ENCODE results near the gene NTM.

NTM gene

DNA sequence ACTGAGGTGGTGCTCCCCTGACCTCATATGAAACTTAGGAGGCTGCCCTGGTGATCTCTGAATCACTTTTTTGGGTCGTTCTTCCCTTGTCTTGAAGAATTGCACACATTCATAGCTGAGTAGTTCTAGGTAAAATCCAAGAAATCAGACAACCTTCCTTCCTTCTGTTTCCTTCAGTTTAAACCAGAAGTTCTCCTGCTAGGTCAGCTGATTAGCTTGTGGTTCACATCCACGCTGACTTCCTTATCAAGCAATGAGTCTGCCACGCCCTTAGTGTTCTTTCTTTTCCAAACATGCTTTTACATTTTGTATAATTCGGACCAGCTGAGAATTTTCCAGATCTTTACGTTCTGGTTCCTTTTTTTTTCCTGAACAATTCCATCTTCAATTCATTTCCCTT, 892.8 kb downstream of the NTM start:
- H3K27ac ChIP-seq (ENCODE audit: low read depth, low read length) = no peak overlapping the region
- H3K4me1 ChIP-seq (ENCODE audit: insufficient read depth, low read length) = no peaks in the 10 kb centered on the region
- no peaks in the 10 kb centered on the region for H3K27me3 ChIP-seq (ENCODE audit: control insufficient read depth in 1 of 2, insufficient read depth in 2 of 2, low read length in 2 of 2)
- H3K9me3 ChIP-seq (ENCODE audit: low read length) = no peaks in the 10 kb centered on the region
- no peaks in the 10 kb centered on the region for H3K36me3 ChIP-seq (ENCODE audit: insufficient read depth, low read length)
- H3K4me3 ChIP-seq (ENCODE audit: low read depth in 1 of 2, low read length in 2 of 2) = no peak overlapping the region
- no peak overlapping the region for H3K9ac ChIP-seq (ENCODE audit: low read length)

DNA sequence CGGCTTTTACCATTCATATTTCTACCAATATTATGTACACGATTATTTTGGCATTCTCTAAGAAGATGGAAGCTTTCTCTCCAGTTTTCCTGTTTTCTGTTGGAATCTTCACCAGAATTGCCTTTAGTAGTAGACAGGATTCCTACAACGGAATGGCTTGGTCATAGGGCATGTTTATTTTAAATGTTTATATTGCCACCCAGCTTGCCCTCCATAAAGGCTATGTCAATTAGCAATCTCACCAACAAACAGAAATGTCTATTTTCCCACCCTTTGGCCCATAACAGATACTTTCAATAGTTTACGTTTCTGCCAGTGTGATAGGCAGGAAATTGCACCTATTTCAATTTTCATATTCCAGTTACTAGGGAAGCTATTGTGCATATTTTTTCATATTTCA, 893.5 kb downstream of the NTM start:
- Histone ChIP-seq H3K9ac (ENCODE audit: low read length) (no peak overlapping the region), H3K27ac (ENCODE audit: low read depth, low read length) (no peak overlapping the region), H3K9me3 (ENCODE audit: low read length) (no peaks in the 10 kb centered on the region)

DNA sequence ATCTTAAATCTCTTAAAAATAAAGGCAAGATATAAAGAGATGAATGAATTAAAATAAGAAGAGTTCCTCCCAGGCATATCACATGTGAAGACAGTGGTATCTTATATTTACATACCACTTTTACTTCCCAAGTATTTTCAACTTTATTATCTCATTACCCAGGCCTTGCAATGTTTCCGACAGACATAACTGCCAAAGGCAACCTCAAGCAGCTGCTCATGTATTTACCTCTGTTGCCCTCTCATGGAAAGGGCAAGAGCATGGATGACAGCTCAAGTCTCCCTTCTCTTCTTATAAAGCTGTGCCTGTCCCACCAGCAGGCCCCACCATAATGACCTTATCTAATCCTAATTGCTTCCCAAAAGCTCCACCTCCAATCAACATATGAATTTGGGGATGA, 894.2 kb downstream of the NTM start:
- Histone ChIP-seq H3K27me3 (ENCODE audit: control insufficient read depth in 1 of 2, insufficient read depth in 2 of 2, low read length in 2 of 2) (no peaks in the 10 kb centered on the region), H3K27ac (ENCODE audit: low read depth, low read length) (no peak overlapping the region), H3K4me3 (ENCODE audit: low read depth in 1 of 2, low read length in 2 of 2) (no peak overlapping the region), H3K9me3 (ENCODE audit: low read length) (no peaks in the 10 kb centered on the region), H3K36me3 (ENCODE audit: insufficient read depth, low read length) (no peaks in the 10 kb centered on the region), H3K9ac (ENCODE audit: low read length) (no peak overlapping the region), H3K4me1 (ENCODE audit: insufficient read depth, low read length) (no peaks in the 10 kb centered on the region)

More for the DNA sequence above, 893.5 kb downstream of the NTM start:
- no peaks in the 10 kb centered on the region for H3K36me3 ChIP-seq (ENCODE audit: insufficient read depth, low read length)
- H3K4me3 ChIP-seq (ENCODE audit: low read depth in 1 of 2, low read length in 2 of 2) = no peak overlapping the region
- no peaks in the 10 kb centered on the region for H3K27me3 ChIP-seq (ENCODE audit: control insufficient read depth in 1 of 2, insufficient read depth in 2 of 2, low read length in 2 of 2)
- H3K4me1 ChIP-seq (ENCODE audit: insufficient read depth, low read length) = no peaks in the 10 kb centered on the region

DNA sequence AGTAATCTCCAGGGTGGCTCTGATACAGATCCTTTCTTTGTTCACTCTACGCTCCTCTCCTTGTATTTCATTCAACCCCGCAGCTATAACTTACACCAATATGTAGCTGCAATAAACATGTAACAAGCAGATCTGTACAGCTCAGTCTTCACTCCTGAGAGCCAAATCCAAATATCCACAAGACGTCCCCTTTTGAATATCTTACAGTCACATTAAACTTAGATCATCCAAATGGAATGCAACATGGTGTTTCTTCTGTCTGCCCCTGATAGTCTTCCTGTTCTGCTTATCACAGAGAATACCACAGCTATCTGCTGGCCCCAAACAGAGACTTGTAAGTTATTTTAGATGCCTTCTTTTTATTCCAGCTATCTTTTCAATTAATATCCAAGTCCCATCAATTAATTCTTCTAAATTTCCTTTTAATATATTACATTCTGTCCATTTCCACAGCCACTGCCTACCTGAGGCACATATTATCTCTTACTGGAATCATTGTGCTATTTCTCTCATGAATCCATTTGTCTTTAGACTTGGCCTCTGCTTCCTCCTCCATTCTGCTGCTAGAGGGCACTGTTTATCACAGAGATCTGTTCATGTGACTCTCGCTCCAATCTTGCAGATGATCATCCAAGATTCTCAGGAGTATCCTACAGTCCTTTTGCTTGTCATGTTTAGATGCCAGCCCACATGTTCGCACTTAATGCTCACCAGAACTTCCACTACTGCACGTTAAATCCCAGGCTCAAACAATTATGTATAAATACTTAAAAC, 908.6 kb downstream of the NTM start:
- no peak overlapping the region for H3K4me3 ChIP-seq (ENCODE audit: low read depth in 1 of 2, low read length in 2 of 2)
- H3K9ac ChIP-seq (ENCODE audit: low read length) = no peak overlapping the region
- no peaks in the 10 kb centered on the region for H3K9me3 ChIP-seq (ENCODE audit: low read length)
- no peaks in the 10 kb centered on the region for H3K4me1 ChIP-seq (ENCODE audit: insufficient read depth, low read length)
- no peaks in the 10 kb centered on the region for H3K36me3 ChIP-seq (ENCODE audit: insufficient read depth, low read length)
- no peak overlapping the region for H3K27ac ChIP-seq (ENCODE audit: low read depth, low read length)
- no peaks in the 10 kb centered on the region for H3K27me3 ChIP-seq (ENCODE audit: control insufficient read depth in 1 of 2, insufficient read depth in 2 of 2, low read length in 2 of 2)

DNA sequence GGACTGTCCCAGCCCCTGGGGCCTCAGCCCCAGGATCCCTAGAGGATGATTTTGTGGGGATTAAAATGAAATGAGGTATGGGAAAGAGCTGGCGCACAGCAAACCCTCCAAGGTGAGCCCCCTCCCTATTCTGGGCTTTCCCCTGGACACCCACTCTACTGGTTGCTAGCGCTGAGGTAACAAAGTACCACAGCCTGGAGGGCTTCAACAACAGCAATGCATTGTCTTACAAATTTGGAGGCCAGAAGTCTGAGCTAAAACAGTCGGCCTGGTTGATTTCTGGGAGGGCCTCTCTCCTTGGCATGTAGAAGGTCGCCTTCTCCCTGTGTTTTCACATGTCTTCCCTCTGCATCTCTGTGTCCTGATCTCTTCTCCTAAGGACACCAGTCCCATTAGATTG, 913.6 kb downstream of the NTM start:
- no peaks in the 10 kb centered on the region for H3K27me3 ChIP-seq (ENCODE audit: control insufficient read depth in 1 of 2, insufficient read depth in 2 of 2, low read length in 2 of 2)
- no peak overlapping the region for H3K9ac ChIP-seq (ENCODE audit: low read length)
- H3K27ac ChIP-seq (ENCODE audit: low read depth, low read length) = no peak overlapping the region
- no peaks in the 10 kb centered on the region for H3K9me3 ChIP-seq (ENCODE audit: low read length)
- H3K36me3 ChIP-seq (ENCODE audit: insufficient read depth, low read length) = no peaks in the 10 kb centered on the region
- H3K4me3 ChIP-seq (ENCODE audit: low read depth in 1 of 2, low read length in 2 of 2) = no peak overlapping the region
- H3K4me1 ChIP-seq (ENCODE audit: insufficient read depth, low read length) = no peaks in the 10 kb centered on the region

DNA sequence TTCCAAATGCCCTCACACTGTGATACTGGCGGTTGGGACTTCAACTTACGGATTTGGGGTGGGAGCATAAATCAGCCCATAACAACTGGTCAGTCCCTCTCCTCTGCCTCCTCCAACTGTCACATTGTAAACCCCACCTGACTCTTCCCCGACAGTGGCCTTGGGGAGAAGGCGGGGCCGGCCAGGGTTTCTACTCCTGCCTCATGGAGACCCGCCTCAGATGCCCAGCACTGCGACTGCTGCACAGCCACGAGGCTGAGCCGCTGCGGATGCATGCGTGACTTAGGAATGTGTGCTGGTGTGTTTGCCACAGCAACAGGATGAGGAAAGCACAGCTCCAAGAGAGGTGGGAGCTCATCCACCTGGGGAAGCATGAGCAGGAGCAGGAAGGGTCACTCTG, 914.2 kb downstream of the NTM start:
- no peaks in the 10 kb centered on the region for H3K4me1 ChIP-seq (ENCODE audit: insufficient read depth, low read length)
- H3K4me3 ChIP-seq (ENCODE audit: low read depth in 1 of 2, low read length in 2 of 2) = no peak overlapping the region
- H3K27me3 ChIP-seq (ENCODE audit: control insufficient read depth in 1 of 2, insufficient read depth in 2 of 2, low read length in 2 of 2) = no peaks in the 10 kb centered on the region
- no peaks in the 10 kb centered on the region for H3K9me3 ChIP-seq (ENCODE audit: low read length)
- H3K27ac ChIP-seq (ENCODE audit: low read depth, low read length) = no peak overlapping the region
- no peak overlapping the region for H3K9ac ChIP-seq (ENCODE audit: low read length)
- H3K36me3 ChIP-seq (ENCODE audit: insufficient read depth, low read length) = no peaks in the 10 kb centered on the region

DNA sequence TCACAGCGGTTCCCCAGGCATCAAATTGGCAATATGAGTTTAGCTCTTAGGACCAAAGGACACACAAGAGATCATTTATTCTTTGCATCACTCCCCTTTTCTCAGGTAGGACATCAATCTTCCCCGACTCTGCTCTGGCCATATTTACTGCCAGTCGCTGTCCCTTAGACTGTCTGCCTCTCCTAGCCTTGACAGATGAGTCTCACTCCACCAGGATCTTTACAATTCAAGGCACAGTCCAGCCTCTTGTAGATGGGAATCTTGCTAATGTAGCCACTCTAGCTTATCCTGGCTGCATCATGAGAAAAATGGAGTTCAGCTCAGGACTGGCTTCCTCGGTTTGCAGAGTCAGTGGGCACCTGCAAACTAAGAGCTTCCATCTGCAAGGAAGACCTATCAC, 915.2 kb downstream of the NTM start:
- Histone ChIP-seq H3K27ac (ENCODE audit: low read depth, low read length) (no peak overlapping the region), H3K27me3 (ENCODE audit: control insufficient read depth in 1 of 2, insufficient read depth in 2 of 2, low read length in 2 of 2) (no peaks in the 10 kb centered on the region)

DNA sequence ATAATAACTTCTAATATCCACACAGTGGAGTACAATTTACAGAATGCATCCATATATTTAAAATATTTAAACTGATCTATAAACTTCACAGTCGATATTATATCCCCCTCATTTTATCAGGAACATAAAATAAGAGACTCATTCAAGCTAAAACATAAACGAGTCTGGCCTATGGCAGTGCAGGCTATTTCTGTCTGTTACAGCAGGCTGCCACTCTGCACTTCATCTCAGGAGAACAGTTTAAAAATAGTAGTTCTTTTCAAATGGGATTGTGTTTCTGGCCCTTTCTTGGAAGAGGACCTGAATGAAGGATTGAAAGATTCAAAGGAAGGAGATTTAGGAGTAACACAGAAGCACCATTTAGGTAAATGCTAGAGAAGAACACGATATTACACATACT, 915.7 kb downstream of the NTM start:
- no peaks in the 10 kb centered on the region for H3K27me3 ChIP-seq (ENCODE audit: control insufficient read depth in 1 of 2, insufficient read depth in 2 of 2, low read length in 2 of 2)
- no peaks in the 10 kb centered on the region for H3K4me1 ChIP-seq (ENCODE audit: insufficient read depth, low read length)
- no peaks in the 10 kb centered on the region for H3K36me3 ChIP-seq (ENCODE audit: insufficient read depth, low read length)
- H3K9ac ChIP-seq (ENCODE audit: low read length) = no peak overlapping the region
- no peaks in the 10 kb centered on the region for H3K9me3 ChIP-seq (ENCODE audit: low read length)
- H3K4me3 ChIP-seq (ENCODE audit: low read depth in 1 of 2, low read length in 2 of 2) = no peak overlapping the region
- no peak overlapping the region for H3K27ac ChIP-seq (ENCODE audit: low read depth, low read length)

More for the DNA sequence above, 915.2 kb downstream of the NTM start:
- Histone ChIP-seq H3K36me3 (ENCODE audit: insufficient read depth, low read length) (no peaks in the 10 kb centered on the region), H3K4me1 (ENCODE audit: insufficient read depth, low read length) (no peaks in the 10 kb centered on the region), H3K9me3 (ENCODE audit: low read length) (no peaks in the 10 kb centered on the region), H3K4me3 (ENCODE audit: low read depth in 1 of 2, low read length in 2 of 2) (no peak overlapping the region), H3K9ac (ENCODE audit: low read length) (no peak overlapping the region)

DNA sequence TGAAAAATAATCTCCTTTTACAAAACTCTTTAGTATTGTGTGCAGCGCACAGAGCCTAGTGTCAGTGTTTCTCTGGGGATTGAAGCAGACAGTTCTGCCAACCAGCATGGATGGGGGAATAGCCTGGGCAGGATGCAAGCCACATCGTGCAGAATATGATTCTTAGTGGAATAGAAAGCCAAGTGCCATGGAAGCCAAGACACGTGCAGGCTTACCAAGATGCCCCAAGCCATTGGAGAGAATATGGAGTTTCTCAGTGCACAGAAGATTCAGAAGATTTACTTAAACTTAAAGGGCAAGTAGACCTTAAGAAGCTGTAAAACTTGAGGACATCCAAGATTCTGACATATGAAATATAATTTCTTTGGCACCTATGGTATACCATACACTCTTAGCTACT, 917.6 kb downstream of the NTM start:
- H3K27me3 ChIP-seq (ENCODE audit: control insufficient read depth in 1 of 2, insufficient read depth in 2 of 2, low read length in 2 of 2) = no peaks in the 10 kb centered on the region
- no peak overlapping the region for H3K9ac ChIP-seq (ENCODE audit: low read length)
- H3K9me3 ChIP-seq (ENCODE audit: low read length) = no peaks in the 10 kb centered on the region
- no peaks in the 10 kb centered on the region for H3K36me3 ChIP-seq (ENCODE audit: insufficient read depth, low read length)
- no peaks in the 10 kb centered on the region for H3K4me1 ChIP-seq (ENCODE audit: insufficient read depth, low read length)
- H3K27ac ChIP-seq (ENCODE audit: low read depth, low read length) = no peak overlapping the region
- no peak overlapping the region for H3K4me3 ChIP-seq (ENCODE audit: low read depth in 1 of 2, low read length in 2 of 2)

DNA sequence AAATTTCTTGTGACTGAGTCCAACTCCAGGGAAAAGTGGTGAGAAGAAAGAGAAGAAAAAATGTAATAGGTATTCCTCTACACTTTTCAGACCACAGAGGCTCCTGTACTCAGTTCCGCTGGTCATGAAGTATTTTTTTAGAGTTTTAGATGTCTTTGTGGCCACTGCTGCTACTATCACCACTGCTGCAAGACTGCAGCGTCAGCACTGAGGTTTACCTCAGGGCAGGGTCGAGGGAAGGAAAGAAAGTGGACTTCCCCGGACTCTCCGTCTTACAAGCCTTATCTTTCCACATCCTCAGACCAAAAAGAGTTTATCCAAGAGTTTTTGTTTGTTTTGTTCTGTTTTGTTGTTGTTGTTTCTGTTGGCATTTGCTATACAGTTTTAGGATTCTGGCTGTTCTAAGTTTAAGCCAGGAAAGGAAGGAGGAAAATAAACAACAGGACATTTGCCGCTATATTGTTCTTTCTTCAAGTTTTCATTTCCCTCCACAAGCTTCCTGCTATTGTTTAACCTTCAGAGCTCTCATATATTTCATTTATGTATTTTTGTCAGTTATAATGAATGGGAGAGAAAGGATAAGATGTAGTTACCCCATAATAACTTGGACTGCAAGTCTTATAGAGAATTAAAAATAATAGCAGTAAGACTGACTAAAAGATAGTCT, 919.3 kb downstream of the NTM start:
- Histone ChIP-seq H3K36me3 (ENCODE audit: insufficient read depth, low read length) (no peaks in the 10 kb centered on the region), H3K4me1 (ENCODE audit: insufficient read depth, low read length) (no peaks in the 10 kb centered on the region), H3K9me3 (ENCODE audit: low read length) (no peaks in the 10 kb centered on the region), H3K27ac (ENCODE audit: low read depth, low read length) (no peak overlapping the region), H3K9ac (ENCODE audit: low read length) (no peak overlapping the region), H3K4me3 (ENCODE audit: low read depth in 1 of 2, low read length in 2 of 2) (no peak overlapping the region), H3K27me3 (ENCODE audit: control insufficient read depth in 1 of 2, insufficient read depth in 2 of 2, low read length in 2 of 2) (no peaks in the 10 kb centered on the region)

DNA sequence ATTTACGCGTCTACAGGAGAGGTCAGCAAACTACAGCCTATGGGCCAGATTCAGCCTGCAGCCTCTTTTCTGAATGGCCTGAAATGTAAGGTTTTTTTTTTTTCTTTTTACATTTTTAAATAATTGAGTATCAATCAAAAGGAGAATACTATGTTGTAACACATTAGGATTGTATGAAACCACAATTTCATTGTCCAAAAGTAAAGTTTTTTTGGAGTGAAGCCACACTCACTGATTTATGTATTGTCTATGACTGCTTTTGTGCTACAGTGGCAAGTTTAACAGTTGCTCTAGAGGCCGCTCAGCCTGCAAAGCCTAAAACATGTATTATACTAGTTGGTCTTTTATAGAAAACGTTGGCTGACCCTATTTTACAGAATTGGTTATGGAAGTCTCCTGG, 923.2 kb downstream of the NTM start:
- no peaks in the 10 kb centered on the region for H3K36me3 ChIP-seq (ENCODE audit: insufficient read depth, low read length)
- H3K27ac ChIP-seq (ENCODE audit: low read depth, low read length) = no peak overlapping the region
- no peaks in the 10 kb centered on the region for H3K9me3 ChIP-seq (ENCODE audit: low read length)
- no peak overlapping the region for H3K4me3 ChIP-seq (ENCODE audit: low read depth in 1 of 2, low read length in 2 of 2)
- no peaks in the 10 kb centered on the region for H3K27me3 ChIP-seq (ENCODE audit: control insufficient read depth in 1 of 2, insufficient read depth in 2 of 2, low read length in 2 of 2)
- no peak overlapping the region for H3K9ac ChIP-seq (ENCODE audit: low read length)
- no peaks in the 10 kb centered on the region for H3K4me1 ChIP-seq (ENCODE audit: insufficient read depth, low read length)
